A549 (cell line): Measurements from ENCODE around the gene MMP15. TPM values are rescaled to one million over a fixed set of nuclear protein-coding genes. Genes with fewer than 3 reads are reported as not detected.

Experiments used
- ATAC-seq, 2 experiments: fragments of 200-7000 bp in 1 of 2; fragments of >200 bp in 1 of 2; cut with Nextera tagmentation in 1 of 2; cut with Tn5 transposase in 1 of 2; 3 replicates each; pipeline versions ENCODE4 v1.8.0 to v1.9.1; 2018 to 2020; ENCODE audit warnings: mild to moderate bottlenecking in 1 of 2, moderate library complexity in 1 of 2
- CTCF ChIA-PET: fragments of 300-600 bp; sonication (Branson Sonifier 250); formaldehyde crosslinking; extraction: SDS; loops from one replicate; lab custom pipeline; 2021; ENCODE audit warnings: antibody characterized with exemption, inconsistent platforms; lab: Yijun Ruan, JAX
- POLR2A ChIA-PET: fragments of 350-600 bp; formaldehyde crosslinking; extraction: SDS; loops from one replicate; lab custom pipeline; 2021; ENCODE audit warnings: antibody characterized with exemption, inconsistent platforms; lab: Yijun Ruan, JAX
- DNase-seq, 2 experiments: peaks; one replicate each; pipeline versions ENCODE4 v3.0.0 to v3.0.0-alpha.2; 2011 to 2016; ENCODE audit warnings: low read depth in 1 of 2, low spot score in 1 of 2
- FAIRE-seq: peaks from 2 replicates; lab custom pipeline; 2011; peaks lifted over from hg19 to GRCh38; lab: Jason Lieb, UNC
- H3K27ac ChIP-seq, 2 experiments: fragments of >200 bp; sonication (Bioruptor Twin); formaldehyde crosslinking; 3 replicates each; pipeline ENCODE4 v1.5.1; 2016 to 2017
- H3K4me1 ChIP-seq: fragments of >200 bp; sonication (Bioruptor Twin); formaldehyde crosslinking; 3 replicates; pipeline ENCODE4 v1.6.1; 2016
- H3K4me2 ChIP-seq: fragments of >200 bp; sonication (Bioruptor Twin); formaldehyde crosslinking; 3 replicates; pipeline ENCODE4 v1.6.1; 2016
- H3K4me3 ChIP-seq: fragments of >200 bp; sonication (Bioruptor Twin); formaldehyde crosslinking; 3 replicates; pipeline ENCODE4 v1.5.1; 2016
- H3K9me3 ChIP-seq: fragments of >200 bp; sonication (Bioruptor Twin); formaldehyde crosslinking; 3 replicates; pipeline ENCODE4 v1.6.1; 2016
- CEBPB ChIP-seq, 2 experiments: fragments of >200 bp in 1 of 2; sonication (Bioruptor Twin) in 1 of 2; formaldehyde crosslinking in 1 of 2; IDR thresholded peaks; 2 replicates each; pipeline ENCODE4 v1.6.1; 2012 to 2016
- FOSB ChIP-seq: fragments of 250-450 bp; sonication (Bioruptor Pico); IDR thresholded peaks from 2 replicates; pipeline ENCODE4 v1.5.0; 2020; ENCODE audit warnings: mild to moderate bottlenecking, moderate library complexity
- GATA3 ChIP-seq: IDR thresholded peaks from 2 replicates; pipeline ENCODE4 v1.6.1; 2012; ENCODE audit warnings: borderline replicate concordance
- HDAC2 ChIP-seq: fragments of 200-600 bp; sonication (generic); IDR thresholded peaks from 2 replicates; pipeline ENCODE4 v1.6.1; 2016
- HOXA7 ChIP-seq: fragments of 250-450 bp; sonication (Bioruptor Pico); IDR thresholded peaks from 2 replicates; pipeline ENCODE4 v1.5.0; 2020; ENCODE audit warnings: mild to moderate bottlenecking, moderate library complexity
- JUN ChIP-seq, 2 experiments: fragments of >200 bp; sonication (Bioruptor Twin); formaldehyde crosslinking; IDR thresholded peaks; 2 replicates in 1 of 2; 3 replicates in 1 of 2; pipeline ENCODE4 v1.6.1; 2016 to 2017
- NPAS2 ChIP-seq: fragments of 250-450 bp; sonication (Bioruptor Pico); IDR thresholded peaks from 2 replicates; pipeline ENCODE4 v1.8.0; 2022; ENCODE audit warnings: mild to moderate bottlenecking, moderate library complexity, borderline replicate concordance
- POLR2AphosphoS2 ChIP-seq: conservative IDR thresholded peaks from 2 replicates; pipeline ENCODE4 v1.6.1; 2012; ENCODE audit warnings: low read length, improper control_type of control experiment, inconsistent platforms
- RAD21 ChIP-seq, 2 experiments: fragments of >200 bp in 1 of 2; sonication (Bioruptor Twin) in 1 of 2; formaldehyde crosslinking in 1 of 2; IDR thresholded peaks in 1 of 2; conservative IDR thresholded peaks in 1 of 2; 2 replicates in 1 of 2; 3 replicates in 1 of 2; pipeline ENCODE4 v1.6.1; 2012 to 2018; ENCODE audit warnings: inconsistent platforms in 1 of 2
- RCOR1 ChIP-seq: fragments of 150-350 bp; IDR thresholded peaks from 2 replicates; pipeline ENCODE4 v1.6.1; 2014; ENCODE audit warnings: antibody characterized with exemption, low read length, low read depth
- RNF2 ChIP-seq: fragments of 200-600 bp; sonication (generic); IDR thresholded peaks from 2 replicates; pipeline ENCODE4 v1.6.1; 2016; ENCODE audit warnings: low read depth, mild to moderate bottlenecking, antibody characterized with exemption, moderate library complexity, borderline replicate concordance
- SMC3 ChIP-seq: fragments of >200 bp; sonication (Bioruptor Twin); formaldehyde crosslinking; IDR thresholded peaks from 3 replicates; pipeline ENCODE4 v1.6.1; 2018; ENCODE audit warnings: inconsistent platforms
- WGBS: methylation state at CpG from one replicate; pipeline ENCODE4 v1.1.6; 2017; ENCODE audit errors: missing lambda C conversion rate; 5-methylcytosine and 5-hydroxymethylcytosine counted together
- polyA plus RNA-seq, 4 experiments: library from polyadenylated mRNA; depleted of rRNA in 3 of 4; stranded (reverse); fragments of >200 nt; fragmentation: RNase III in 1 of 4; extraction: RNeasy Plus Mini Kit Qiagen cat#74134 plus additional on column Dnase treatment in 1 of 4; gene quantifications; 2 replicates in 3 of 4; 3 replicates in 1 of 4; pipeline ENCODE4 v1.2.3, GENCODE V29; 2011 to 2017
- TF ChIP-seq, protein P1 (sequence below): IDR thresholded peaks from 2 replicates; pipeline ENCODE4 v1.6.1; 2012; ENCODE audit warnings: low read depth, borderline replicate concordance
- TF ChIP-seq, protein P2 (sequence below): fragments of 250-450 bp; sonication (Bioruptor Pico); IDR thresholded peaks from 2 replicates; pipeline ENCODE4 v1.5.0; 2020; ENCODE audit warnings: low read depth, mild to moderate bottlenecking, moderate library complexity
- TF ChIP-seq, protein P3 (sequence below): fragments of >200 bp; sonication (Bioruptor Twin); formaldehyde crosslinking; IDR thresholded peaks from 3 replicates; pipeline ENCODE4 v1.6.1; 2016
- TF ChIP-seq, protein P4 (sequence below): fragments of 250-450 bp; sonication (Bioruptor Pico); IDR thresholded peaks from 2 replicates; pipeline ENCODE4 v1.5.0; 2021; ENCODE audit warnings: mild to moderate bottlenecking, moderate library complexity, borderline replicate concordance
- TF ChIP-seq, protein P5 (sequence below): fragments of >200 bp; sonication (Bioruptor Twin); formaldehyde crosslinking; IDR thresholded peaks from 2 replicates; pipeline ENCODE4 v1.6.1; 2016
- TF ChIP-seq, protein P6 (sequence below): IDR thresholded peaks from 2 replicates; pipeline ENCODE4 v1.6.1; 2012
- TF ChIP-seq, protein P7 (sequence below): fragments of 150-350 bp; IDR thresholded peaks from 2 replicates; pipeline ENCODE4 v1.6.1; 2014; ENCODE audit warnings: low read depth, mild to moderate bottlenecking, low read length

The MMP15 gene
- polyA plus RNA-seq, 2 of the 4 experiments (the other 2 are of a cell fraction) = 4.3 to 11.2 TPM

DNA sequence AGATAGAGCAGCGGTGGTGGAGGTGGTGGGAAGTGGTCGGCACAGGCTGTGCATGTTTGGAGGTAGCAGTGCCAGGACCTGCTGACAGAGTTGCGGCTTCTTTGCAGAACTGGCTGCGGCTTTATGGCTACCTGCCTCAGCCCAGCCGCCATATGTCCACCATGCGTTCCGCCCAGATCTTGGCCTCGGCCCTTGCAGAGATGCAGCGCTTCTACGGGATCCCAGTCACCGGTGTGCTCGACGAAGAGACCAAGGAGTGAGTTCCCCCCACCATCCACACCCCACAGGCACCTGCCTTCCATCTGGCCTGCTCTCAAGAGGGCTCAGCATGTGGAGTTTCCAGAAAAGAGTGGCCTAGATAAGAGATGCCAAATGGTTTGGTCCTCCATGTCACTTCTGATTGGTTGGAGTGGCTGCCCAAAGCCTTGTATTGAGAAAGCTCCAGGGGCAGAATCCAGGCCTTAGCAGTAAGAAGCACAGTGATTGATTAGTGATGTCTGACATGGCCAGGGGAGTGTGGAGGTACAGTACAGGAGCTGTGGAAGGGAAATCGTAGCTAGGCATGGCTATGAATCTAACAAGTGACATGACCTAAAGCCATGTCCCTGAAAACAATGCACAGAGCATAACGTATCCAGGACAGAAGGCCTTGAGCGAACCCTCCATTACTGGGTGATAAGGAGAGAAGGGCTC, 12.0 kb downstream of the MMP15 start:
- no peak for TF ChIP-seq HOXA7 (CRISPR knock-in tag)
- no peak for TF ChIP-seq POLR2AphosphoS2
- TF ChIP-seq, protein P1, sequence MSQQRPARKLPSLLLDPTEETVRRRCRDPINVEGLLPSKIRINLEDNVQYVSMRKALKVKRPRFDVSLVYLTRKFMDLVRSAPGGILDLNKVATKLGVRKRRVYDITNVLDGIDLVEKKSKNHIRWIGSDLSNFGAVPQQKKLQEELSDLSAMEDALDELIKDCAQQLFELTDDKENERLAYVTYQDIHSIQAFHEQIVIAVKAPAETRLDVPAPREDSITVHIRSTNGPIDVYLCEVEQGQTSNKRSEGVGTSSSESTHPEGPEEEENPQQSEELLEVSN = no peak
- TF ChIP-seq SMC3 = no peak
- TF ChIP-seq, protein P2, sequence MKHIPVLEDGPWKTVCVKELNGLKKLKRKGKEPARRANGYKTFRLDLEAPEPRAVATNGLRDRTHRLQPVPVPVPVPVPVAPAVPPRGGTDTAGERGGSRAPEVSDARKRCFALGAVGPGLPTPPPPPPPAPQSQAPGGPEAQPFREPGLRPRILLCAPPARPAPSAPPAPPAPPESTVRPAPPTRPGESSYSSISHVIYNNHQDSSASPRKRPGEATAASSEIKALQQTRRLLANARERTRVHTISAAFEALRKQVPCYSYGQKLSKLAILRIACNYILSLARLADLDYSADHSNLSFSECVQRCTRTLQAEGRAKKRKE (CRISPR knock-in tag) = no peak
- no peak for TF ChIP-seq FOSB (CRISPR knock-in tag)
- no peak for TF ChIP-seq RCOR1
- TF ChIP-seq, protein P3, sequence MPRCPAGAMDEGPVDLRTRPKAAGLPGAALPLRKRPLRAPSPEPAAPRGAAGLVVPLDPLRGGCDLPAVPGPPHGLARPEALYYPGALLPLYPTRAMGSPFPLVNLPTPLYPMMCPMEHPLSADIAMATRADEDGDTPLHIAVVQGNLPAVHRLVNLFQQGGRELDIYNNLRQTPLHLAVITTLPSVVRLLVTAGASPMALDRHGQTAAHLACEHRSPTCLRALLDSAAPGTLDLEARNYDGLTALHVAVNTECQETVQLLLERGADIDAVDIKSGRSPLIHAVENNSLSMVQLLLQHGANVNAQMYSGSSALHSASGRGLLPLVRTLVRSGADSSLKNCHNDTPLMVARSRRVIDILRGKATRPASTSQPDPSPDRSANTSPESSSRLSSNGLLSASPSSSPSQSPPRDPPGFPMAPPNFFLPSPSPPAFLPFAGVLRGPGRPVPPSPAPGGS = no peak
- no peak for TF ChIP-seq JUN (IDR thresholded peaks at IDR 0.05)
- TF ChIP-seq, protein P4, sequence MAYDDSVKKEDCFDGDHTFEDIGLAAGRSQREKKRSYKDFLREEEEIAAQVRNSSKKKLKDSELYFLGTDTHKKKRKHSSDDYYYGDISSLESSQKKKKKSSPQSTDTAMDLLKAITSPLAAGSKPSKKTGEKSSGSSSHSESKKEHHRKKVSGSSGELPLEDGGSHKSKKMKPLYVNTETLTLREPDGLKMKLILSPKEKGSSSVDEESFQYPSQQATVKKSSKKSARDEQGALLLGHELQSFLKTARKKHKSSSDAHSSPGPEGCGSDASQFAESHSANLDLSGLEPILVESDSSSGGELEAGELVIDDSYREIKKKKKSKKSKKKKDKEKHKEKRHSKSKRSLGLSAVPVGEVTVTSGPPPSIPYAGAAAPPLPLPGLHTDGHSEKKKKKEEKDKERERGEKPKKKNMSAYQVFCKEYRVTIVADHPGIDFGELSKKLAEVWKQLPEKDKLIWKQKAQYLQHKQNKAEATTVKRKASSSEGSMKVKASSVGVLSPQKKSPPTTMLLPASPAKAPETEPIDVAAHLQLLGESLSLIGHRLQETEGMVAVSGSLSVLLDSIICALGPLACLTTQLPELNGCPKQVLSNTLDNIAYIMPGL (CRISPR knock-in tag) = no peak
- TF ChIP-seq, protein P5, sequence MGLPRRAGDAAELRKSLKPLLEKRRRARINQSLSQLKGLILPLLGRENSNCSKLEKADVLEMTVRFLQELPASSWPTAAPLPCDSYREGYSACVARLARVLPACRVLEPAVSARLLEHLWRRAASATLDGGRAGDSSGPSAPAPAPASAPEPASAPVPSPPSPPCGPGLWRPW = no peak
- TF ChIP-seq GATA3 = no peak
- no peak for TF ChIP-seq CEBPB (IDR thresholded peaks at IDR 0.05)
- TF ChIP-seq HDAC2 = no peak
- TF ChIP-seq, protein P6, sequence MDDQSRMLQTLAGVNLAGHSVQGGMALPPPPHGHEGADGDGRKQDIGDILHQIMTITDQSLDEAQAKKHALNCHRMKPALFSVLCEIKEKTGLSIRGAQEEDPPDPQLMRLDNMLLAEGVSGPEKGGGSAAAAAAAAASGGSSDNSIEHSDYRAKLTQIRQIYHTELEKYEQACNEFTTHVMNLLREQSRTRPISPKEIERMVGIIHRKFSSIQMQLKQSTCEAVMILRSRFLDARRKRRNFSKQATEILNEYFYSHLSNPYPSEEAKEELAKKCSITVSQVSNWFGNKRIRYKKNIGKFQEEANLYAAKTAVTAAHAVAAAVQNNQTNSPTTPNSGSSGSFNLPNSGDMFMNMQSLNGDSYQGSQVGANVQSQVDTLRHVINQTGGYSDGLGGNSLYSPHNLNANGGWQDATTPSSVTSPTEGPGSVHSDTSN = no peak
- no peak for TF ChIP-seq NPAS2 (CRISPR knock-in tag)
- no peak for TF ChIP-seq RNF2
- TF ChIP-seq, protein P7, sequence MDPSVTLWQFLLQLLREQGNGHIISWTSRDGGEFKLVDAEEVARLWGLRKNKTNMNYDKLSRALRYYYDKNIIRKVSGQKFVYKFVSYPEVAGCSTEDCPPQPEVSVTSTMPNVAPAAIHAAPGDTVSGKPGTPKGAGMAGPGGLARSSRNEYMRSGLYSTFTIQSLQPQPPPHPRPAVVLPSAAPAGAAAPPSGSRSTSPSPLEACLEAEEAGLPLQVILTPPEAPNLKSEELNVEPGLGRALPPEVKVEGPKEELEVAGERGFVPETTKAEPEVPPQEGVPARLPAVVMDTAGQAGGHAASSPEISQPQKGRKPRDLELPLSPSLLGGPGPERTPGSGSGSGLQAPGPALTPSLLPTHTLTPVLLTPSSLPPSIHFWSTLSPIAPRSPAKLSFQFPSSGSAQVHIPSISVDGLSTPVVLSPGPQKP = no peak
- TF ChIP-seq RAD21 (conservative IDR thresholded peaks at IDR 0.05 in 1 of 2, IDR thresholded peaks at IDR 0.05 in 1 of 2) = no peak
- TF ChIP-seq, all 56 proteins: peak for 0
- 88% methylated on average over 16 of the region's 16 CpGs for WGBS
- FAIRE-seq = no peak
- Histone ChIP-seq H3K27ac (no peak overlapping the region), H3K4me1 (no peaks in the 10 kb centered on the region), H3K4me3 (no peak overlapping the region), H3K9me3 (no peaks in the 10 kb centered on the region), H3K4me2 (no peak overlapping the region)
- POLR2A ChIA-PET = no interaction called here
- DNase-seq = no peak
- CTCF ChIA-PET = interaction anchor here (0.7 to 1.7 kb wide), 5 partner anchors 12 to 92 kb away, joined by 3 to 6 read pairs (median 3); partner anchors contain the start of gene CFAP20
- no peak for ATAC-seq
